ENCODE measurements around the gene MSI2.

DNA sequence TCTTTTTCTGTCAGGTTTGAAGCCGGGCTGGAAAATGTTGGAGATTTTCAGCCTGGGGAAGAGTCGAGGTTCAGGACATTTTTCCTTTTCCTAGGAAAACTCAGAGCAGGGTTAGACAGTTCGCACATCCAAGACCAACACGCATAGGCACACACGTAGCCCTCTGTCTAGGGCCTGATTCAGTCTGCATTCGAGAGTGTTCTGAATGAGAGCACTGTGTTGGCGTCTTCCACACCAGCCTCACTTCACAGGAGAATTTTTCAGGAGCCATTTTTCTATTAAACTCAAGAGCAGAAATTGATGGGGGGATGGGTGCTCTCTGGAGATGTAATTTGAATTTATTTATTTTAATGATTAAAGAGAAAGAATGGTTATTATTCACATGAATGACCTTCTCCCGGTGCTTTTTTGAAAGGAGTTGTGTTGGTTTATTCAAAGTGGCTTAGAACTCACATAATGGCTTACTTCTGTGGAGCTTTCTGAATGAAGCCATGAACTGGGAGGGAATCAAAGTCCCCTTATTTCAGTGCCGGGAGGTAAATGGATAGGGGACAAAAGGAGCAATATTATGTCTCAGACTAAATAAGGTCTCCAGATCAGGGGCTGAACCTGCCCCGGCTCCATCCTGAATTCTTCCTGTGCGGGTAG is 294.5 kb downstream of the MSI2 start:
- TF ChIP-seq, protein P1, sequence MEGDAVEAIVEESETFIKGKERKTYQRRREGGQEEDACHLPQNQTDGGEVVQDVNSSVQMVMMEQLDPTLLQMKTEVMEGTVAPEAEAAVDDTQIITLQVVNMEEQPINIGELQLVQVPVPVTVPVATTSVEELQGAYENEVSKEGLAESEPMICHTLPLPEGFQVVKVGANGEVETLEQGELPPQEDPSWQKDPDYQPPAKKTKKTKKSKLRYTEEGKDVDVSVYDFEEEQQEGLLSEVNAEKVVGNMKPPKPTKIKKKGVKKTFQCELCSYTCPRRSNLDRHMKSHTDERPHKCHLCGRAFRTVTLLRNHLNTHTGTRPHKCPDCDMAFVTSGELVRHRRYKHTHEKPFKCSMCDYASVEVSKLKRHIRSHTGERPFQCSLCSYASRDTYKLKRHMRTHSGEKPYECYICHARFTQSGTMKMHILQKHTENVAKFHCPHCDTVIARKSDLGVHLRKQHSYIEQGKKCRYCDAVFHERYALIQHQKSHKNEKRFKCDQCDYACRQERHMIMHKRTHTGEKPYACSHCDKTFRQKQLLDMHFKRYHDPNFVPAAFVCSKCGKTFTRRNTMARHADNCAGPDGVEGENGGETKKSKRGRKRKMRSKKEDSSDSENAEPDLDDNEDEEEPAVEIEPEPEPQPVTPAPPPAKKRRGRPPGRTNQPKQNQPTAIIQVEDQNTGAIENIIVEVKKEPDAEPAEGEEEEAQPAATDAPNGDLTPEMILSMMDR (IDR thresholded peaks at IDR 0.05), result no peak
- no peak for TF ChIP-seq EZH2 (IDR thresholded peaks at IDR 0.05; ENCODE audit: borderline replicate concordance, insufficient read depth, low read depth, low read length, poor library complexity, severe bottlenecking)

Measured in B cell (primary cell).